Measurements from ENCODE around the gene CNDP1.

Gene CNDP1

GRCh38 chr18:74577019-74577418 lies 42.7 kb downstream of the CNDP1 start:
- TF ChIP-seq ZFX (IDR thresholded peaks at IDR 0.05; ENCODE audit: borderline replicate concordance) (no peak), CTCF (IDR thresholded peaks at IDR 0.05) (no peak)
- H3K27ac ChIP-seq, result no peak overlapping the region

GRCh38 chr18:74579496-74580065 lies 45.3 kb downstream of the CNDP1 start:
- no peak overlapping the region for H3K27ac ChIP-seq
- TF ChIP-seq ZFX (IDR thresholded peaks at IDR 0.05; ENCODE audit: borderline replicate concordance) (no peak), CTCF (IDR thresholded peaks at IDR 0.05) (no peak)

GRCh38 chr18:74582642-74583041 lies 48.3 kb downstream of the CNDP1 start:
- TF ChIP-seq ZFX (IDR thresholded peaks at IDR 0.05; ENCODE audit: borderline replicate concordance) (no peak), CTCF (IDR thresholded peaks at IDR 0.05) (no peak)
- no peak overlapping the region for H3K27ac ChIP-seq

GRCh38 chr18:74587441-74587840 lies 53.1 kb downstream of the CNDP1 start:
- no peak overlapping the region for H3K27ac ChIP-seq
- no peak for TF ChIP-seq CTCF (IDR thresholded peaks at IDR 0.05)

GRCh38 chr18:74589021-74589420 lies 54.7 kb downstream of the CNDP1 start:
- no peak overlapping the region for H3K27ac ChIP-seq
- TF ChIP-seq ZFX (IDR thresholded peaks at IDR 0.05; ENCODE audit: borderline replicate concordance) (no peak), CTCF (IDR thresholded peaks at IDR 0.05) (no peak)

GRCh38 chr18:74589811-74590210 lies 55.5 kb downstream of the CNDP1 start:
- TF ChIP-seq ZFX (IDR thresholded peaks at IDR 0.05; ENCODE audit: borderline replicate concordance) (no peak), CTCF (IDR thresholded peaks at IDR 0.05) (no peak)
- no peak overlapping the region for H3K27ac ChIP-seq

GRCh38 chr18:74590671-74591070 lies 56.4 kb downstream of the CNDP1 start:
- no peak overlapping the region for H3K27ac ChIP-seq
- TF ChIP-seq CTCF (IDR thresholded peaks at IDR 0.05) (no peak), ZFX (IDR thresholded peaks at IDR 0.05; ENCODE audit: borderline replicate concordance) (no peak)

All from 22Rv1 (cell line).